DND-41 (cell line): ENCODE measurements around the gene BORCS5.

Source experiments
- ATAC-seq: fragments of 200-7000 bp; cut with Tn5 transposase; 3 replicates; pipeline ENCODE4 v1.9.1; 2021; ENCODE audit warnings: low read depth; ENCODE audit not compliant: insufficient read depth
- DNase-seq: peaks from one replicate; pipeline ENCODE4 v3.0.0-alpha.2; 2020
- H2AFZ ChIP-seq: 2 replicates; pipeline ENCODE4 v1.6.0; 2012; ENCODE audit warnings: low read depth, low read length
- H3K27ac ChIP-seq: 2 replicates; pipeline ENCODE4 v1.5.1; 2012; ENCODE audit warnings: low read length, inconsistent platforms
- H3K27me3 ChIP-seq: fragments of 200-600 bp; sonication (generic); 2 replicates; pipeline ENCODE4 v1.6.0; 2012; ENCODE audit warnings: low read length, mild to moderate bottlenecking, inconsistent platforms; ENCODE audit not compliant: insufficient read depth, poor library complexity
- H3K36me3 ChIP-seq: 2 replicates; pipeline ENCODE4 v1.5.1; 2012; ENCODE audit warnings: low read length, inconsistent platforms; ENCODE audit not compliant: insufficient read depth
- H3K4me1 ChIP-seq: 2 replicates; pipeline ENCODE4 v1.5.1; 2012; ENCODE audit warnings: mild to moderate bottlenecking, low read length; ENCODE audit not compliant: insufficient read depth
- H3K4me2 ChIP-seq: 2 replicates; pipeline ENCODE4 v1.6.0; 2012; ENCODE audit warnings: mild to moderate bottlenecking, moderate library complexity, low read length, inconsistent platforms; ENCODE audit not compliant: insufficient read depth
- H3K4me3 ChIP-seq, 2 experiments: fragments of 200-600 bp in 1 of 2; shearing (Covaris generic) in 1 of 2; 2 replicates each; pipeline ENCODE4 v1.5.1; 2012 to 2016; ENCODE audit warnings: inconsistent platforms in 2 of 2, low read length in 2 of 2, mild to moderate bottlenecking in 2 of 2, low read depth in 1 of 2, moderate library complexity in 1 of 2
- H3K79me2 ChIP-seq: 2 replicates; pipeline ENCODE4 v1.6.0; 2012; ENCODE audit warnings: low read length, inconsistent platforms; ENCODE audit not compliant: insufficient read depth
- H3K9ac ChIP-seq: 2 replicates; pipeline ENCODE4 v1.6.0; 2012; ENCODE audit warnings: low read depth, mild to moderate bottlenecking, inconsistent platforms, low read length, moderate library complexity
- H3K9me3 ChIP-seq: 2 replicates; pipeline ENCODE4 v1.5.1; 2012; ENCODE audit warnings: low read length, moderate library complexity, mild to moderate bottlenecking, inconsistent platforms; ENCODE audit not compliant: insufficient read depth, severe bottlenecking
- H4K20me1 ChIP-seq: 2 replicates; pipeline ENCODE4 v1.6.0; 2012; ENCODE audit warnings: low read length; ENCODE audit not compliant: insufficient read depth
- CTCF ChIP-seq: IDR thresholded peaks from 2 replicates; pipeline ENCODE4 v1.5.1; 2012; ENCODE audit warnings: borderline replicate concordance, low read length, moderate library complexity, mild to moderate bottlenecking; ENCODE audit not compliant: poor library complexity, severe bottlenecking; ENCODE audit errors: extremely low read depth
- EZH2 ChIP-seq: IDR thresholded peaks from 3 replicates; pipeline ENCODE4 v1.6.1; 2012; ENCODE audit warnings: borderline replicate concordance, low read depth, mild to moderate bottlenecking, moderate library complexity, low read length, inconsistent platforms; ENCODE audit not compliant: severe bottlenecking

The BORCS5 gene

GRCh38 chr12:12392413-12392812 is 35.5 kb downstream of the BORCS5 start:
- no peak for TF ChIP-seq EZH2
- no peak for TF ChIP-seq CTCF
- Histone ChIP-seq H4K20me1 (no peaks in the 10 kb centered on the region), H3K79me2 (no peaks in the 10 kb centered on the region), H3K4me3 (no peak overlapping the region), H3K27ac (no peak overlapping the region), H3K9ac (no peak overlapping the region), H3K36me3 (no peaks in the 10 kb centered on the region), H3K4me1 (no peaks in the 10 kb centered on the region), H3K27me3 (no peaks in the 10 kb centered on the region), H2AFZ (no peak overlapping the region), H3K4me2 (no peak overlapping the region), H3K9me3 (no peaks in the 10 kb centered on the region)
- no peak for ATAC-seq
- DNase-seq: no peak

DNA sequence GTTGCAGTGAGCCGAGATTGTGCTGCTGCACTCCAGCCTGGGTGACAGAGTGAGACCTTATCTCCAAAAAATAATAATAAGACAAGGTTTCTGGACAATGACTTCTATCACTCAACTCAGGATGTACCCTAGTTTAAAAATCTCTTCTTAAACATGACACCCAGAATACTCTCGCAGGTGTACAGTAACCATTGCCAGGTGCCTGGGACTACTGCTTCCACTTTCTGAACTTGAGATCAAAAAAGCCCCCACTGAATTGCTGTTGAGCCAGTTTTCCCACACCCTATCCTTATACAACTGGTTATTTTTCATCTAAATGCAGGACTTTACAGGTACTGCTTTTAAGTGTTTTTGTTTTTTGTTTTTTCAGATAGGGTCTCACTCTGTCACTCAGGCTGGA is 36.3 kb downstream of the BORCS5 start:
- Histone ChIP-seq H3K79me2 (no peaks in the 10 kb centered on the region), H3K9me3 (no peaks in the 10 kb centered on the region), H3K27me3 (no peaks in the 10 kb centered on the region), H2AFZ (no peak overlapping the region), H3K4me2 (no peak overlapping the region), H3K4me1 (no peaks in the 10 kb centered on the region), H3K36me3 (no peaks in the 10 kb centered on the region), H3K4me3 (no peak overlapping the region), H4K20me1 (no peaks in the 10 kb centered on the region), H3K9ac (no peak overlapping the region), H3K27ac (no peak overlapping the region)
- DNase-seq: no peak
- TF ChIP-seq EZH2: no peak
- TF ChIP-seq CTCF: no peak
- no peak for ATAC-seq

DNA sequence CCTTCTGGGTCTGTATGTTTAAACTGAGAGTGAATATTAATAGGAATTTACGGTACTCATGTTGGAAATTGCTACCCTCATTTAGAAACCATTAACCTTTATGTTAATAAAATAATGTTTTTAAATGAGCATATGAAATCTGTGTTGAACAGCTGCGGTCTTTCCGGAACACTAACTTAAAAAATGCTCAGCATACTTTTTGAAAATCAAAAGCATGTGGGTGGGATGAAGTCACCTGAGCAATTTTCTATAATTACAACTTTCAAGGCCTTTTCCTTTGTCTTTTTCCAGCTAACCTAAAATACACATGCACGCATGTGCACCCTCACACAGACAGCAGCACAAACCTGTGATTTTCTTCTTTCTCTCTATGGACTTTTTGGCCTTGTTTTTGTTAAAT is 39.8 kb downstream of the BORCS5 start:
- no peak for ATAC-seq
- H3K27ac ChIP-seq: no peak overlapping the region

More for the DNA sequence above, 39.8 kb downstream of the BORCS5 start:
- no peak for DNase-seq
- Histone ChIP-seq H2AFZ (no peak overlapping the region), H3K4me3 (no peak overlapping the region), H3K9me3 (no peaks in the 10 kb centered on the region), H3K4me2 (no peak overlapping the region), H4K20me1 (no peaks in the 10 kb centered on the region), H3K36me3 (no peaks in the 10 kb centered on the region), H3K4me1 (no peaks in the 10 kb centered on the region), H3K9ac (no peak overlapping the region), H3K27me3 (no peaks in the 10 kb centered on the region), H3K79me2 (no peaks in the 10 kb centered on the region)
- TF ChIP-seq EZH2 (no peak), CTCF (no peak)
